HuH-7.5 (cell line): Measurements from ENCODE around the gene MRTFA.
"Not testable (repeated sequence)": the region's sequence is repeated elsewhere in the genome, so short reads cannot be mapped to it uniquely, and the experiment has no call there.

Experiments used
- DNase-seq: peaks from one replicate; pipeline ENCODE4 v3.0.0; 2011; ENCODE audit warnings: low spot score

The MRTFA gene

GRCh38 chr22:40394607-40395006 is 241.9 kb downstream of the MRTFA start:
- no peak for DNase-seq

DNA sequence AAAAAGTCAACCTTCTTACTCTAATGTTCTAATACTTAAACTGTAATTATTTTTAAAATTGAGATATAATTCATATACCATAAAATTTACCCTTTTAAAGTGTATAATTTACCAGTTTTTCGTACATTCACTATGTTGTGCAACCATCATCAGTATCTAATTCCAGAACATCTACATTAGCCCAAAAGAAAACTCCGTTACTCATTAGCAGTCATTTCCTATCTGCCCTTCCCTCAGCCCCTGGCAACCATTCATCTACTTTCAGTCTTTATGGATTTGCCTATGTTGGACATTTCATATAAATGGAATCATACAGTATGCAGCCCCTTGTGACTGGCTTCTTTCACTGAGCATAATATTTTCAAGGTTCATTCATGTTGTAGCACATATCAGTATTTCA is 243.9 kb downstream of the MRTFA start:
- no peak for DNase-seq

GRCh38 chr22:40391417-40391816 is 245.1 kb downstream of the MRTFA start:
- no peak for DNase-seq

GRCh38 chr22:40388231-40388630 is 248.3 kb downstream of the MRTFA start:
- DNase-seq, result no peak

GRCh38 chr22:40387746-40388145 is 248.8 kb downstream of the MRTFA start:
- DNase-seq, result no peak

DNA sequence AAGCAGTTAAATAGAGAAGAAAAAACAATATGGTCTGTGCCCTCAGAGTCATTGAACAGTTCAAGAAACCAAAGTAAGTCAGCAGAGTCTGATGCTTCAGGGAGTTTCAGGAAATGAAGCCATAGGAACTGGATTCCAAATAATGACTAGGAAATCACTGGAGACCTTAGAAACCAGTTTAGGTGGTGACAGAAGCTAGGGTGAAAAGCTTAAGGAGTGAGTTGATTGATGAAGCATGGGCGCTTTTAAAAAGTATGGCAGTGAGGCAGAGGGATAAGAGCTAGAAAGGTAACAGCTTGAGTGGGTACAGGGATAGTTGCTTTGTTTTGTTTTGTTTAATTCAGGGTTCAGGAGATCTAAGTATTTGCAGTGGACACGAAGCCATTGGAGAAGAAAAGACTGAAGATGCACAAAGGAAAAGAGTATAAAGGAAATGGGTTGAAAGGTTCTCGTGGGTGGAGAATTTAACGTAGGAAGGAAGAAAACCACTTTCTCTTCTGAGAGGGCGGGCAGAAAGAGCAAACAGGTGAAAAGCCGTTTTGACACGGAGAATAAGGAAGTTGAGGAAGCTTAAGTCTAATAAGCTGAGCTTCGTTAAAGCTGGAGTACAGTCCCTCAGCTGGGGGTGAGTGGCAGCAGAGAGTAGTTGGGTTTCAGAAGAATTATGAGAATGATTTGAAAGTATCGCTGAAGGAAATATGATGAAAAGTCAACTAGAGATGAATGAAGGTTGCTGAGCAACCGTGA is 251.3 kb downstream of the MRTFA start:
- DNase-seq, result no peak

DNA sequence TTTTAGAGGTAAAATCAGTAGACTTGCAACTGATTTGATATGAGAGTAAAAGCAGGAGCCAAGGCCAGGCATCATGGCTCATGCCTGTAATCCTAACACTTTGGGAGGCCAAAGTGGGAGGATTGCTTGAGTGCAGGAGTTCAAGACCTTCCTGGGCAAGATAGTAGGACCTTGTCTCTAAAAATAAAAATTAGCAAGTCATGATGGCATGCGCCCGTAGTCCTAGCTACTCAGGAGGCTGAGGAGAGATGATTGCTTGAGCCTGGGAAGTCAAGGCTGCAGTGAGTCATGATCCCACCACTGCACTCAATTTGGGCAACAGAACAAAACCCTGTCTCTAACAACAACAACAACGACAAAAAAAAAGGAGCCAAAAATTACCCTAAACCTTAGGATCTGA is 252.6 kb downstream of the MRTFA start:
- DNase-seq, result no peak

DNA sequence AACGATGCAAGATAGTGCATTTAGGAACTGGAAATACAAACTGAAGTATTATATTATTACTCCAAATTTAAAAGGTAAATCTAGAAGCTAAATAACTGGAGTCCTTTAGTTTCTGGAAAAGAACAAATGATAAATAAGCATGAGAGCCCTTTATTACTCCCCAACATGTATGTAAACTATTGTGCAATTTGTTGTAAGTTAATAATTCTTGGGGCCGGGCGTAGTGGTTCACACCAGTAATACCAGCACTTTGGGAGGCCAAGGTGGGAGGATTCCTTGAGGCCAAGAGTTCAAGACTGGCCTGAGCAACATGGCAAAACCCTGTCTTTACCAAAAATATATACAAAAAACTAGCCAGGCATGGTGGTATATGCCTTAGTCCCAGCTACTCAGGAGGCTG is 255.1 kb downstream of the MRTFA start:
- DNase-seq, result no peak

DNA sequence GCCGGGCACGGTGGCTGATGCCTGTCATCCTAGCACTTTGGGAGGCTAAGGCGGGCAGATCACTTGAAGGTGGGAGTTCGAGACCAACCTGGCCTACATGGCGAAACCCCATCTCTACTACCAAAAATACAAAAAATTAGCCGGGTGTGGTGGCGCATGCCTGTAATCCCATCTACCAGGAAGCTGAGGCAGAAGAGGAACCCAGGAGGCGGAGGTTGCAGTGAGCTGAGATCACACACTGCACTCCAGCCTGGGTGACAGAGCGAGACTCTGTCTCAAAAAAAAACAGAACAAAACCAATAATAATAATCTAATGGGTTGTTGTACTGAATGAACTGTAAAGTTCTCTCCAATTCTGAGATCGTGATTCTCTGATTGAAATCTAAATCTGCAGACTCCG is 258.1 kb downstream of the MRTFA start:
- DNase-seq, result not testable (repeated sequence)

DNA sequence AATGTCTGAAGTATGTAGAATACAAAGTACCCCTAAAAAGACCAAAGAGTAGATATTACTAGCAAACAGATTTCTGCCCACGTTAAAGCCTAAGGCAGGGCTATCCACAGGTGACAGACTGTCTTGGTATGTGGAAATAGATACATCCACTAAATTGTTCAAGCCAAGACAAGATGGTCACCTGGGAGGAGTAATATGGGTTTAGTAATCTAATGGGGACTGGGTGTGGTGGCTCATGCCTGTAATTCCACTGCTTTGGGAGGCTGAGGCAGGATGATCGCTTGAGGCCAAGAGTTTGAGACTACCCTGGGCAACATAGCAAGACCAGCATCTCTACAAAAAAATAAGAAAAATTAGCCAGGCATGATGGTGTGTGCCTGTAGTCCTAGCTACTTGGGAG is 258.6 kb downstream of the MRTFA start:
- DNase-seq, result no peak

DNA sequence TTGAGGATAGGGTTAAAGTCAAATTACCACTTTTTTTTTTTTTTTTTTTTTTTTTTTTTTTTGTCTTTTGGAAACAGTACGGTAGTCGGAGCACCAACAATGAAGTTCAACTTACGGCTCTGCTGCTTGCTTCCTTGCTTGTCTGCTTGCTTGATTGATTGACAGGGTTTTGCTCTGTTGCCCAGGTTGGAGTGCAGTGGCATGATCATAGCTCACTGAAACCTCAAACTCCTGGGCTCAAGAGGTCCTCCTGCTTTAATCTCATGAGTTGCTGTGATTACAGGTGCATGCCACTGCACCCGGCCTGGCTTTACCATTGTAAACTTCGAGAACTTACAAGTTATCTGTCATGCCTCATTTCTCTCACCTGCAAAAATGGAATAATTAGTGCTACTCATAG is 260.4 kb downstream of the MRTFA start:
- DNase-seq, result no peak

GRCh38 chr22:40374567-40374966 is 262.0 kb downstream of the MRTFA start:
- no peak for DNase-seq

DNA sequence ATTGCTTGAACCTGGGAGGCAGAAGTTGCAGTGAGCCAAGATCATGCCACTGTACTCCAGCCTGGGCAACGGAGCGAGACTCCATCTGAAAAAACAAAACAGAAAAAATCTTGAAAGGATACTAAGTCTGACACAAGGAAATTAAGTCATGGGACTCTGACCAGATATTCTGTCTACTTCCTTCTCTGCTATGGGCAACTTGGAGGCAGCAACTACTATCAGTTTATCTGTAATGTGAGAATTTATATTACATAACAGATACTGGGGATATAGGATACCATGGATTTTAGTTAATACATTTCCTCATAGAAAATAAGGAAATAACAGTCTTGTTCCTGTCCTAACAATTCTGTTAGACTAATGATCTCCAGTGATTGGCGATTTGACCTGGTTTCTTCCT is 267.7 kb downstream of the MRTFA start:
- DNase-seq, result no peak

- DNase-seq, result no peak
These were observed 268.5 kb downstream of the MRTFA start for GRCh38 chr22:40368016-40368415.

- no peak for DNase-seq
These were observed 269.2 kb downstream of the MRTFA start for GRCh38 chr22:40367342-40367741.

GRCh38 chr22:40366068-40366467 is 270.5 kb downstream of the MRTFA start:
- no peak for DNase-seq

DNA sequence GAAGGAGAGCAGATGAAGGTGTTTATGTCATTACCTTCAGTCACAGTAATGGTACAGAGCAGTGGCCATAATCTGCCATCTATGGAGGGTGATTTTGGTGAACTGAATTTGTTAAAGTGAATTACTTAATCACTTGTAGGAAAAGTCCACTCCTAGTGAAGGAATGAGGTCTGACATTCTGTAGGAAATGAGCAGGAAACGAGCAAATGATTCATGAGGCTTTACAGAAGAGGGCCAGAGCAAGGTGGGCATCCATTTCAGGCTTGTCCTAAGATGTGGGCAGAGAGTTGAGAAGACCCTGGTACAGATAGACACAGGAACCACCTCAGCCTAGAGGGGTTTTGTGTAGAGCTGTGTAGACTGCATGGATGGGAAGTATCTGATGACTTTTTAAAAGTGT is 272.1 kb downstream of the MRTFA start:
- no peak for DNase-seq

GRCh38 chr22:40363059-40363458 is 273.5 kb downstream of the MRTFA start:
- DNase-seq, result no peak

GRCh38 chr22:40361100-40361499 is 275.4 kb downstream of the MRTFA start:
- no peak for DNase-seq
